SKM-1 (cell line): ENCODE measurements around the gene TUBGCP6.

Experiments
- DNase-seq: peaks from one replicate; lab custom pipeline; 2025; ENCODE audit not compliant: unreplicated experiment; lab: John Stamatoyannopoulos, UW

TUBGCP6 gene

DNA sequence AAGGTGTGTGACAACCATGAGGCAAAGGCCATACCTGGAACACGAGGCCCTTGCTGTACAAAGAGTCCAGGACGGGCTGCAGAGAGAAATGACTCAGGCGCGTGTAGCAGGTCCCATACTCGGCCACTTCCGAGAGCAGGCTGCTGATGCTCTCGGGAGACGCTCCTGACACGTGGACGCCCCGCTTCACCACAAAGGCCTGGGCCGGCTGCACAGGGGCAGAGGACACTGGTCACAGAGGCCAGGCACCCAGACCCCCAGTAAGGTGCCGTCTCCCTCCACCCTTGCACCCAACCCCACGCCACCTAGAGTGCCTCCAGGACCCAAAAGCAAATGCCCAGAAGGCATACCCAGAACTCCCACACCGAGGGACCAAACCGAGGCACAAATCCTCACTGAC is 15.5 kb downstream of the TUBGCP6 start:
- DNase-seq: no peak

DNA sequence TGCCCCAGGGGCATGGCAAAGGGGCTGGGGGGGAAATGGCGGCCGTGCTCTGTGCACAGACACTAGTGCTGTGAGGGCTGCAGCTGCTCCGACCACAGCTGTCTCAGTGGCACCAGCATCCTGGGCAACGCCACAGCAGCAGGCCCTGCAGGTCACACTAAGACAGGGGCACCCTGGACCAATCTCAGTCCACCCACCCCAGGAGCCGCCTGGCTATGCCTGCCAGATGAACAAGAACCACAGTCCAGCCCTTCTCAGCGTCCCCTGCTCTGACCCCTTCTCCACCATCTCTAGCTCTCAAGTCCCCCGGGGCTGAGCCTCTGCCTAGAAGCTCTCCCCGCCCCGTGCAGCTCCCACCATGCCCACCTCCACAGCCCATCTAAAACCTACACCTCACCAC is 16.5 kb downstream of the TUBGCP6 start:
- no peak for DNase-seq

DNA sequence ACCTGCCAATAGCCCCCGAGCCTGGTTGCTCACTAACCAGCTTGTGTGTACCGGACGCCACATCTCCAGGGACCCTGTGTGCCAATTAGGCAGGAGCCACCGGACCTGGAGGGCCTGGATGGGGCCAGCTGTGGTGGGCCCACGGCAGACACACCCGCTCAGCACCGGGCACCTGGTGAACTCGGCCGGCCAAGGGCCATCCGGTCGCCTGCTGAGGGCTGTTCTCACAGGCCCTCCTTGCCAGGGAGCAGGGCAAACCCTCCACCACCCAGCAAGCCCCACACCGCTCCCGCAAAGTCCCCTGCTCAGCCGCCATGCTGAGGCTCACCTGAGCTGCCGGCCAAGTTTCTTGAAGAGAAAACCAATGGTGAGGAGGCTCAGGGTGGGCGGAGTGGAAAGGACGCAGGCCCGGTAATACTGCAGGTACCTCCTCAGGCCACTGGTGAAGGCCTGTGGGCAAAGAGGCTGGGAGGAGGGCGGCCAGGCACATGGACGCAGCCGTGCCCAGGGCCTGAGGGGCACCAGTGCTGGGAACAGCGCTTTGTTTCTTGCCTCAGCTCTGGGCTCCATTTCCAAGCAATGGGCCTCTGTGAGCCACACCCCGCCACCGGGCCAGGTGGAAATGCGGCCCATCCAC is 17.1 kb downstream of the TUBGCP6 start:
- no peak for DNase-seq

DNA sequence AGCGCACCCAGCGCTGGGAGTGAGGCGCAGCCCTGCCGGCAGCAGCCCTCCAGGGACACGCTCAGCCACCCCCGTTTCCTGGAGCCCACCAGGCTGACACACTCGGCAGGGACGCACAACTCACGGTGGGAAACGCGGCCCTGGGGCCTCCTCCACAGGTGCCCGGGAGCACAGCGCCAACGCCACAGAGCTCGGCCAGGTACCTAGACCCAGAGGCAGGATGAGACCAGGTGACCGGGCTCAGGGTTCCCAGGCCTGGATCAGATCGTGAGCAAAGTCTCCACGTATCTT is 18.0 kb downstream of the TUBGCP6 start:
- no peak for DNase-seq

DNA sequence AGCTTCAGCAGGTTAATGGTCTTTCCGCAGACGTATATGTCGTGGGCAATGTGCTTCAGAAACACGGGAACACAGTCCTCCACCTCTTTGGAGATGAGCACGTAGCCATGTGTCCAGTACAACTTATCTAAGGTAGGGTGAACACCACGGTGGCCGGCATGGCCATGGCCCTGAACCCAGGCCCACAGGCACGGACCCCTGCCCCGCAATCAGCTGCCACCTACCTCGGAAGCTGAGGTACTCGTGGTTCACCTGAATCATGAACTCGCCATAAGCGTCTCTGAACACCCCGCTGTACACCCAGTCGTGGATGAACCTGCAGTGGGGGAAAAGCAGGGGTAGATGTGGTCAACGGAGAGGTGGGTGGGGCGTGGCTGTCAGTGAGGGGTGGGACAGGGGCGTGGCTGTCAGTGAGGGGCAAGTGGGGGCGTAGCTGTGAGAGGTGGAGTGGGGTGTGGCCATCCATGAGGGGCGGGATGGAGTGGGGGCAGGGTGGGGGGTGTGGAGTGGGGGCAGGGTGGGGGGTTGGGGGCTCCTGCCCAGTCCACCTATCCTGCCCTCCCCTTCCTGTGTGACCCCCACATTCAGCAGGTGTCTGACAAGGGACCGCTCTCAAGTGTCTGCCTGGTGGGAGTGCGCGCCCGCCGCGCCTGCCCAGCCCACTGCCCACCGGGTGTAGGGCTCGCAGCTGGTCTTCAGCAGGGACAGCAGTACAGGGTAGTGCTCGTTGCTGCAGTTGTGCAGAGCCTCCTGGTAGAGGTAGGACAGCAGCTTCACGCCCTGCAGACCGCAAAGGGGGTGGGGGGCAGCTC is 18.6 kb downstream of the TUBGCP6 start:
- DNase-seq: no peak

DNA sequence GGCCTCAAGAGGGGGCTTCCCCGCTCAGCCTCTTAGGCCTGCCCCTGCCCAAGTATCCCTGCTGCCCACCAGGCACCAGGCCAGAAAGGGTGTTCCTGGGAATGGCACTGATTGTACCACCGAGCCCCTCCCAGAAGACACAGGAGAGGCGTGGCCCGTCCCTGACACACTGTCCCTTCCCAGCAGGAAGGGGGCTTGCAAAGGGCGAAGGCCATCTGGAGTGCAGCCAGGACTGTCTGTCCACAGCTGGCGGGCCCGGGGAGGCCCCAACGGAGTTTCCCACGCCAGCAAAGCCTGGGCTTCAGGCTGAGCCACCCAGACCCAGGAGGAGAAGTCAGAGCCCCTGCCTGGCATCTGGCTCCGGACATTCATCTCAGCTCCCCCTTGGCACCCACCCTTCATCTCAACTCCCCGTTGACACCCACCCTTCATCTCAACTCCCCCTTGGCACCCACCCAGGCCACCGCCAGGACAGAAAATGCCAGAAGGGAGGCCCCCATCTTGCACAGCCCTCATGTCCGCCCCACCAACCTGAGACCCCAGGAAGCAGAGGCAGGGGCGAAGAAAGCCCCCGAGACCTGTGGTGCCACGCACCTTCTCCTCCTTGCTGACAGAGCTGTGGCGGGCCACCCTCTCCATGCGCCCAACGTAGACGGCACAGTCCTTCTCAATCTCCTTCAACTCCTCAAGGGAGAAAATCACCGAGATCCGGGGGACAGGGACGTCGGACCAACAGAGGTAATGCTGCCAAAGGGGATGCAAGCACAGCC is 19.4 kb downstream of the TUBGCP6 start:
- no peak for DNase-seq

DNA sequence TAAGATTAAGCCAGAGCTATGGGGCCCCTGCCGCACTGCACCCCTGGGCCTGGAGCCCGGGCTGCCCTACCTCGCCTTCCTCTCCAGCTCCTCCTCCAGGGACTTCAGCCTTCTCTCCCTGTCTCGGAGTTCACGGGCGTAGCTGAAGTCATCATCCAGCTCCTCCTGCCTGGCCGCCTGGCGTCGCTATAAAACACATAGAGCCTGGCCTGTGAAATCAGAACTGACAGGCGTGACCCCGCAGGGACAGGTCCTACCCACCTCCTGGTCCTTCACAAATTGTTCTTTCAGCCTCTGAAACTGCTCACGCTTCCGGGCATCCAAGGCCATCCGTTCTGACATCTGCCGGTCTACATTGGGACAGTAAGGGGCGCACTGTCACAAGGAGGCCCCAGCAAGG is 20.8 kb downstream of the TUBGCP6 start:
- no peak for DNase-seq

DNA sequence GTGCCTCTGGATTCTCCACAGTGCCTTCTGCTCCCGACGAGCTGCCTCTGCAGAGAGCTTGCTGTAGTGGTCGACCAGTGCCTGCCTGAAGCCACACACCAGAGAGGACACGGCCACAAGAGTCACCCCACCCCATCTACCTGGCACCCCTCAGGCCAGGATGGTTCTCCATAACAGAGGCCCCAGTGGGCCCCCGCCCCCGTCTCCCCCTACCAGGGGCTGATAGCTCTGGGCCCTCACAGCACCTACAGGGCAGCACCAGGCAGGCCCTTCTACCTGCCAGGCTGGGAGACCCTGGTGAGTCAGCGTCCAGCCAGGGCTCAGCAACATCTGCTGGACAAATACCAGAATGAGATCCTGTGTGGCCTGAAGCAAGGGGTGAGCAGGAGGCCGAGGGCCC is 22.3 kb downstream of the TUBGCP6 start:
- no peak for DNase-seq

DNA sequence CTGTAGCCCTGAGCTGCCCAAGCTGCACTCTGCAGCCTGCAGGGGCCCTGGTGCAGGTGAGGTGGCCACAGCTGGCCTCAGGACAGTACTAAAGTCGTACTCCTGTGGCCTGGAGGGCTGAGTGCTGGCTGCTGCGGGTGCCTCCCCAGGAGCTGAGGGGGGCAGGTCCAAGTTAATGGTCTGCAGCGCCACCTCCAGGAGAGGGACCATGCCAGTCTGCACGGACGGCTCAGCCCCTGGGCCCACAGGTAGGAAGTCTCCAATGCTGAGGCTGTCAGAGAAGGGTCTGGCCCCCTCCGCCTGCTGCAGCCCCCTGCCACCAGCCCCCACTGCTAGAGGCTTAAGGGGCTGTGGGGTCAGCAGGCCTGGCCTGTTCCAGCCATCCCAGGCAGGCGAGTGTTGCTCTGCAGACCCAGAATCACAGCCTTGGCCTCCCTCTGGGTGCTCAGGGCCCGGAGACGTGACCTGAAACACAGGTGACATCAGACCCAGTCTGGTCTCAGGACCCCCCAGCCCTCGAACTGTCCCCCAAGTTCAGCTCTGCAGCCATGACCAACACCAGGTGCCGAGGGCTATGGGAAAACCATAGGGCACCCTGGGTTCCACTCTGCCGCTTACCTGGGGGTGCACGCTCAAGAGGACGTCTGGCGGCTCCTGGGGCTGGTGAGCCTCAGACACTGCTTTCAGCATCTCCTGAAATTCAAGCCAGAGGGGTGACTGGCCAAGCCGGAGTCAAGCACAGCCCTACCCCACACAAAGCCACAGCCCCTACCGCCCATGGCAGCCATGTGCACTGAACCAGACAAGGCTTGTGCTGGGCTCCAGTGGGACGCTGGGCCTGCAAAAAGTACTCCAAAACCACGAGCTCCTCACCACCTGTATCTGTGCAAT is 23.2 kb downstream of the TUBGCP6 start:
- no peak for DNase-seq

DNA sequence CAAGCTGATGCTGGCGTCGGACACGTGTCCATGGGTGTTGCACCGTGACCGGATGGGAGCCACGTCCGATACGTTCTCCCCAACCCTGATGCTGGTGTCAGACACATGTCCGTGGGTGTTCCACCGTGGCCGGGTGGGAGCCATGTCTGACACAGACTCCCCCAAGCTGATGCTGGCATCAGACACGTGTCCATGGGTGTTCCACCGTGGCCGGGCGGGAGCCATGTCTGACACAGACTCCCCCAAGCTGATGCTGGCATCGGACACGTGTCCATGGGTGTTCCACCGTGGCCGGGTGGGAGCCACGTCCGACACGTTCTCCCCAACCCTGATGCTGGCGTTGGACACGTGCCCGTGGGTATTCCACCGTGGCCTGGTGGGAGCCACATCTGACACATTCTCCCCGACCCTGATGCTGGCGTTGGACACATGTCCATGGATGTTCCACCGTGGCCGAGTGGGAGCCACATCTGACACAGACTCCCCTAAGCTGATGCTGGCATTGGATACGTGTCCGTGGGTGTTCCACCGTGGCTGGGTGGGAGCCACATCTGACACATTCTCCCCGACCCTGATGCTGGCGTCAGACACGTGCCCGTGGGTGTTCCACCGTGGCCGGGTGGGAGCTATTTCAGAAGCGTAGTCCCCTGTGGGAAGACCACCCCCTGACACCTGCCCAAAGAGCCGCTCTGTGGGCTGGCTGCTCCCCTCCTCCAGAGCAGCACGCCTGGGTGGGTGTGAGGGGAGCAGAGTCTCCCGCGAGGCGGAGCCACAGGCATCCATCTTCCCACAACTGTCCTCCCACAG is 24.0 kb downstream of the TUBGCP6 start:
- no peak for DNase-seq

DNA sequence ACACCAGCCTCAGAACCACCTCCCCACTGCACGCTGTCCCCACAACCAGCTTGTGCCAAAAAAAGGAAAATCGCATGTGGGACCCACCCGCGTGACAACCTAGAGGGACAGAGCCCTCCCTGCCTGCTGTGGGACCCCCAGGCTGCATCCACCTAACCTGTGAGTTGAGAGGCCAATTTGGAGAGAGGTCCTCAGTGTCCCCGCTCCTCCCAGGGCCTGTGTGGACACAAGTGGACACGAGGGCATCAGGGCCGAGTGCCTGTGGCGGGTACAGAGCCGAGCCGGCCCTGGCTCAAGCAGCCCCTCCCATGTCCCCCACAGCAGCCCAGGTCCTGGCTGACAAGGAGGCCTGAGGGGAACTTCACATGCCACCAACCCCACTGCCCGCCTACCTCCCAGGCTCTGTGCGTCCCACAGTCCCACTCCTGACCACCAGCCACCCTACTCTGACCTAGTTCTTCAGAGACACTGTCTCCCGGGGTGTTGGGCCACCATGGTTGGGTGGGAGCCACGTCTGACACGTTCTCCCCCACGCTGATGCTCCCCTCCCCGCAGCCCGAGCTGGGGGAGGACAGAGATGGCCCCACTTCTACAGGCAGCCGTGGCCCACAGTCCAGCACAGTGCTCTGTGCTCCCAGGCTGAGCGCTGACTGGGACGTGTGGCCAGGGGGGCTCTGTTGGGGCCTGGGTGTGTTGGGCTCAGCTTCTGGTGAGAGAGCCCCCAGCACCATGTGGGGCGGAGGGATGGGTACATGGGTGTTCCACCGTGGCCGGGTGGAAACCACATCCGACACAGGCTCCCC is 24.8 kb downstream of the TUBGCP6 start:
- no peak for DNase-seq

DNA sequence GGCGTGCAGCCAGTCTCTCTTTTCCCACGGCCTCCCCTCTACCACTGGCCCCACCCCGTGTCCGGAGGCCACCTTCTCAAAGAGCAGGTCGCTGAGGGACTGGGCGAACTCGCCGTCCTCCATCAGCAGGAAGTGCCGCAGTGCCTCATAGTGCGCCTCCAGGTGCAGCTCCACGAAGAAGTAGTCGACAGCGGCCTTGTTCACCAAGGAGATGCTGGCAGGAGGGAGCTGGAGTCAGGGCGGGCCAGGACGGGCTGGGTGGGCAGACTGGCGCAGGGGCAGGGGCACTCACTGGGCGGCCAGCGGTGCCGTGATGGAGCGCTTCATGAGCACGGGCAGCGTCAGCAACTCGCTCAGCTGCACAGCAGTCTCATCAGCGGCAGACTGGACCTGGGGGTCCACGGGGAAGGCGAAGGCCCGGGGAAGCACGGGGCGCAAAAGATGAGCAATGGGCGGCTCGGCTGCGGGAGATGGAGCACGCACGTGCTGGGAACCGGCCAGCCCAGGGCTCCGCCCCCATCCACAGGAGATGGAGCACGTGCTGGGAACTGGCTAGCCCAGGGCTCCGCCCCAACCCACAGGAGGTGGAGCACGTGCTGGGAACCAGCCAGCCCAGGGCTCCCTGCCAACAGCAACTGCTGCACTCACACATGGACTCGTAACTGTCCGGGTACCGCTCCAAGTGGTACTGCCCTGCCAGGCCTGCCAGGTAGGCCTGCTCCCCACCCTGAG is 25.7 kb downstream of the TUBGCP6 start:
- no peak for DNase-seq

DNA sequence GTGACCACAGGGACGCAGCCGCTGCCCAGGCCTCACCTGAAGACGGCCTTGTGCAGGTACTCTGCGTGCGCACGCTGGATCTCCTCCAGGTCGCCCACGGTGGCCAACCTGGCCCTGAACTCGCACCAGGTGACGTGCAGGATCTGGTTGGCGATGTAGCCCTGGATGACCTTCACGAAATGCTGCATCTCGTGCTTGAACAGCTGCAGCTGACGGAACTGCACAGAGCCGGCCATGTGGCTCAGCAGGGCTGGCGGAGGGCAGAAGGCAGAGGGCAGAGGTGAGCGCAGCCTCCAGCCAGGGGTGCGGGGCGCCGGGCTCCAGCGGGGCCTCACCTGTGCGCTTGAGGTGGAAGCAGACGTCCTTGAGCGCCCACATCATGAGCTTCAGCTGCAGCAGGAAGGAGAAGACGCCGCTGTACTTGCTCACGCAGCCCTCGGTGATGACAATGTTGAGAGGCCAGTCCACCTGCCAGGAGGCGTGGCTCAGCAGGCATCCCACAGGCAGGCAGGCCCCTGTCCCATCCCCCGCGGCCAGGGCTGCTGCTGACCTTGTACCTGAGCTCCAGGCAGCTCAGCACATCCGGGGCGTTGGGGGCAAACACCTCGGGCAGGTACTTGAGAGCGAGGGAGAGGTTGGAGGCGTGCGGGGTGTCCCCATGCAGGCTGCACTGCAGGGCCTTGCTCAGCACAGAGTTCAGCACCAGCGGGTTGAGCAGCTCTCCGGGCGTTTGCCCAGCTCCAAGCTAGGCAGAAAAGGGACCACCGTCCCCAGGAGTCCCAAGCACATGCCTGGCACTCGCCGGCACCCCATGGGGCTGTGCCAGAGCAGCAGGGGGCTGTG is 26.4 kb downstream of the TUBGCP6 start:
- no peak for DNase-seq

DNA sequence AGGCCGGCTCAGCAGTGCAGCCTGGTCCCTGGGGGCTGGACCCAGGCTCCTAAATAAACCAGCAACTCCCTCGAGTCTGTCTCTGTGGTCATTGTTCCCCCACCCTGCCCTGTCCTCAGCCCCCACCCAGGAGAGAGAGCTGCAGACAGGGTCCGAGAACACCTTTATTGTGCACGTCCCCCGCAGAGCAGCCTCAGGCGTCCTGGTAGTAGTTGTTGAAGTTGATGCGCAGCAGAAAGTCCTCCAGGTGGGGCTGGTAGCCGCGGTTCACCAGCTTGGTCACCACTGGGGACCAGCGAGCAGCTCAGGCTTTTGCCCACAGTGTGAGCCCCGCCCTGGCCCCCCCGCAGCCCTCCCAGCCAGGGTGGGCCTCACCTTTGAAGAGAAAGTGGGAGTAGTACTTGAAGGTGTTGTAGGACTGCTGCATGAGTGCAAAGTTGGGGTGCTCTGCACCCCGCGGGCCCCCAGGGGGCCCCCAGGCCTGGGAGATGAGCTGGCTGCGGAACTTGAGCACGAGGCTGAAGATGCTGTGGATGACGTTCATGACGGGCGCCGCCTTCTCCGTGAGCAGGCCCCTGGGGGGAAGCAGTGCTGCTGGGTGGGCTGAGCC is 27.2 kb downstream of the TUBGCP6 start:
- DNase-seq: no peak

DNA sequence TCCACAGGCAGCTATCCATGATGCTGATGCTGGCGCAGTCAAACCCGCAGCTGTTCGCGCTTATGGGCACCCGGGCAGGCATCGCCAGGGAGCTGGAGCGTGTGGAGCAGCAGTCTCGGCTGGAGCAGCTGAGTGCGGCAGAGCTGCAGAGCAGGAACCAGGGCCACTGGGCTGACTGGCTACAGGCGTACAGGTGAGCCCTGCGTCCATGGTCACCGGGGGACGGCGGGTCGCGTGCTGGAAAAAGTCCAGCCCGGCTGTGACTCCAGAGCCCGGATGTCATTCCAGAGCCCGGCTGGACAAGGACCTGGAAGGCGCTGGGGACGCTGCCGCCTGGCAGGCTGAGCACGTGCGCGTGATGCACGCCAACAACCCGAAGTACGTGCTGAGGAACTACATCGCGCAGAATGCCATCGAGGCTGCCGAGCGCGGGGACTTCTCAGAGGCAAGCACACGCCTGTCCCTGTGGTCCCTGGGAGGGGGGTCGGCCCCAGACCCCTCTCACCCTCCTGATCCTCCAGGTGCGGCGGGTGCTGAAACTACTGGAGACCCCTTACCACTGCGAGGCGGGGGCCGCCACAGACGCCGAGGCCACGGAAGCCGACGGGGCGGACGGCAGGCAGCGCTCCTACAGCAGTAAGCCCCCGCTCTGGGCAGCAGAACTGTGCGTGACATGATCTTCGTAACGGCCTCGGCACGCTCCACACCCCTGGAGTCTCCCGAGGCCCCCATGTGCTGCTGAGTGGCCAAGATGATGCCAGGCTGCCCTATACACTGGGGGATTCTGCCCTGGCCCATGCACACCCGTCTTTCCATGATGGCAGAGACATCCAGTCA is 27.9 kb downstream of the TUBGCP6 start:
- no peak for DNase-seq

DNA sequence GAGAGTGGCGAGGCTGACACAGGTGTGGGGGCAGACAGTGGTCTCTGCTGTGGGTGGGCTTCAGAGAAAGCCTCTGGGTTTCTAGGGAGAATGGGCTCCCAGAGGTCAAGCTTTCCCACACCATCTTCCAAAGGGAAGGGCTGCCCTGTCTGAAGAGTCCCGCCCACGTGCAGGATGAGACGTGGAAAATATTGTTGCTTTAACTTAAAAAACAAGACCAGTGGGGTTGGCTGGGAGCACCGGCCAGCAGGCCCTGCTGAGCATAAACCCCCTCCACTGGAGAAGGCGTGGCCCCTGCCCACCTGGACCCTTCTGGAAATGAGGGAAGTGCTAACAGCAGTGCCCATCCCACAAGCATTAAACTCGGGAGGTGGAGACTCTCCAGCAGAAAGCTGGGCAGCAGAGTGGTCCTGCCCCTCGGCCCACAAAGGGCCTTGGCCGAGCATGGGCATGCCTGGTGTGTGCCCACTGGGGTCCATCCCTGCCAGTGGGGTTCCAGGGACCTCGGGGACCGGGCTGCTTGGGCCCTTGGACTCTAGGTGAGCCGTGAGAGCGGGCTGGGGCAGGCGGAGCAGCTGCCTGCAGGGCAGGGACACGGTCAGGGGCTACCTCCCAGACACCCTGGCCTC is 28.7 kb downstream of the TUBGCP6 start:
- no peak for DNase-seq
